CD14-positive monocyte (primary cell): ENCODE results near the gene HS6ST3. TPM values are rescaled to one million over a fixed set of nuclear protein-coding genes. Genes with fewer than 3 reads are reported as not detected.
A peak's percentile ranks its signal among the peaks of the same experiment; 100 is the strongest.

Experiments used
- DNase-seq, 3 donors: peaks; one replicate each; pipeline ENCODE4 v3.0.0-alpha.2; 2011 to 2022
- H2AFZ ChIP-seq: 2 replicates; pipeline ENCODE4 v1.6.0; 2012; ENCODE audit warnings: mild to moderate bottlenecking, low read depth, low read length, inconsistent platforms; ENCODE audit not compliant: insufficient read depth, poor library complexity, severe bottlenecking
- H3K27ac ChIP-seq, 2 donors: 1 replicate in 1 of 2; 2 replicates in 1 of 2; pipeline ENCODE4 v1.5.1; 2012 to 2013; ENCODE audit warnings: low read length in 2 of 2, control low read depth in 1 of 2, inconsistent platforms in 1 of 2, low read depth in 1 of 2, mild to moderate bottlenecking in 1 of 2
- H3K27me3 ChIP-seq, 2 donors: one replicate each; pipeline versions ENCODE4 v1.6.0 to v1.6.1; 2011 to 2013; ENCODE audit warnings: low read length in 2 of 2; ENCODE audit not compliant: control insufficient read depth in 2 of 2, insufficient read depth in 2 of 2
- H3K36me3 ChIP-seq, 2 donors: replicated peaks in 1 of 2; 1 replicate in 1 of 2; 2 replicates in 1 of 2; pipeline versions ENCODE4 v1.5.1 to v1.6.1; 2012 to 2013; ENCODE audit warnings: low read length in 2 of 2, control low read depth in 1 of 2, inconsistent platforms in 1 of 2, mild to moderate bottlenecking in 1 of 2; ENCODE audit not compliant: insufficient read depth in 2 of 2, control insufficient read depth in 1 of 2
- H3K4me1 ChIP-seq, 2 donors: 1 replicate in 1 of 2; 2 replicates in 1 of 2; pipeline versions ENCODE4 v1.5.1 to v1.6.1; 2012 to 2013; ENCODE audit warnings: low read length in 2 of 2, control low read depth in 1 of 2, inconsistent platforms in 1 of 2, mild to moderate bottlenecking in 1 of 2, moderate library complexity in 1 of 2; ENCODE audit not compliant: insufficient read depth in 2 of 2, control insufficient read depth in 1 of 2
- H3K4me2 ChIP-seq: replicated peaks from 2 replicates; pipeline ENCODE3; 2012; ENCODE audit warnings: low read length, moderate library complexity, mild to moderate bottlenecking; ENCODE audit not compliant: poor library complexity, severe bottlenecking; ENCODE audit errors: extremely low read depth
- H3K4me3 ChIP-seq, 3 experiments: fragments of 200-600 bp in 1 of 3; sonication (generic) in 1 of 3; replicated peaks in 1 of 3; 1 replicate in 2 of 3; 2 replicates in 1 of 3; pipeline ENCODE4 v1.5.1; 2011 to 2013; ENCODE audit warnings: low read length in 3 of 3, mild to moderate bottlenecking in 3 of 3, control low read depth in 2 of 3, low read depth in 2 of 3, inconsistent platforms in 1 of 3, moderate library complexity in 1 of 3
- H3K79me2 ChIP-seq: 2 replicates; pipeline ENCODE4 v1.6.0; 2012; ENCODE audit warnings: mild to moderate bottlenecking, control low read depth, inconsistent platforms, low read length, moderate library complexity; ENCODE audit not compliant: insufficient read depth
- H3K9ac ChIP-seq: 2 replicates; pipeline ENCODE4 v1.6.0; 2017; ENCODE audit warnings: low read length, mild to moderate bottlenecking; ENCODE audit not compliant: insufficient read depth, poor library complexity, severe bottlenecking
- H3K9me3 ChIP-seq, 2 donors: replicated peaks in 1 of 2; 1 replicate in 1 of 2; 2 replicates in 1 of 2; pipeline versions ENCODE4 v1.5.1 to v1.6.1; 2012 to 2013; ENCODE audit warnings: low read length in 2 of 2, control low read depth in 1 of 2; ENCODE audit not compliant: control insufficient read depth in 1 of 2, insufficient read depth in 1 of 2
- H4K20me1 ChIP-seq: 2 replicates; pipeline ENCODE4 v1.6.0; 2012; ENCODE audit warnings: mild to moderate bottlenecking, low read length, control low read depth, moderate library complexity; ENCODE audit not compliant: insufficient read depth
- H3K27ac Mint-ChIP-seq, 7 donors: one replicate each; pipeline ENCODE4 v1.8.0; 2020; ENCODE audit warnings: mild to moderate bottlenecking in 7 of 7, mixed read lengths in 7 of 7, moderate library complexity in 6 of 7, inconsistent platforms in 2 of 7
- H3K27me3 Mint-ChIP-seq, 3 donors: one replicate each; pipeline ENCODE4 v1.8.0; 2021 to 2022; ENCODE audit warnings: low read depth in 3 of 3, mild to moderate bottlenecking in 3 of 3, mixed read lengths in 3 of 3, moderate library complexity in 3 of 3, inconsistent platforms in 1 of 3
- H3K36me3 Mint-ChIP-seq, 2 donors: one replicate each; pipeline ENCODE4 v1.8.0; 2020; ENCODE audit warnings: mixed read lengths in 2 of 2, inconsistent platforms in 1 of 2, mild to moderate bottlenecking in 1 of 2
- H3K4me1 Mint-ChIP-seq: one replicate; pipeline ENCODE4 v1.8.0; 2020; ENCODE audit warnings: mild to moderate bottlenecking, mixed read lengths
- H3K4me3 Mint-ChIP-seq, 2 donors: one replicate each; pipeline ENCODE4 v1.8.0; 2020; ENCODE audit warnings: mild to moderate bottlenecking in 2 of 2, mixed read lengths in 2 of 2, moderate library complexity in 1 of 2
- H3K9me3 Mint-ChIP-seq, 7 donors: one replicate each; pipeline ENCODE4 v1.8.0; 2020 to 2022; ENCODE audit warnings: mixed read lengths in 7 of 7, mild to moderate bottlenecking in 6 of 7, moderate library complexity in 6 of 7, inconsistent platforms in 2 of 7
- CTCF ChIP-seq: fragments of 200-600 bp; IDR thresholded peaks from one replicate; pipeline ENCODE4 v1.8.0; 2022; ENCODE audit warnings: antibody characterized with exemption, mild to moderate bottlenecking
- WGBS: methylation state at CpG from one replicate; pipeline ENCODE4 v1.1.5; 2013; ENCODE audit warnings: missing lambda C conversion rate; ENCODE audit not compliant: insufficient coverage; 5-methylcytosine and 5-hydroxymethylcytosine counted together
- intact Hi-C, 2 donors: fragments of 100-400 bp; cut with micrococcal nuclease; formaldehyde crosslinking; loops; one replicate each; pipeline versions ENCODE4 v1.15.0 to v1.15.1; 2023
- polyA plus RNA-seq, 3 donors: library from polyadenylated mRNA; depleted of rRNA in 1 of 3; unstranded in 2 of 3; stranded (reverse) in 1 of 3; fragments of 300-500 nt in 2 of 3; fragments of >200 nt in 1 of 3; fragmentation: Illumina TruSeq in 2 of 3; gene quantifications; 1 replicate in 2 of 3; 2 replicates in 1 of 3; pipeline ENCODE4 v1.2.3, GENCODE V29; 2012 to 2021

HS6ST3 gene
- polyA plus RNA-seq, 3 donors = not detected

GRCh38 chr13:96053003-96053703 lies 36.8 kb upstream of the HS6ST3 start, which contains the start of gene UGGT2:
Gene UGGT2, minus strand, starts transcription at chr13:96053401. Its CDS starts 89 bp downstream, at chr13:96053312.
- no peaks in the 10 kb centered on the region for H4K20me1 ChIP-seq
- H3K36me3 ChIP-seq = no peaks in the 10 kb centered on the region
- peaks cover 6 to 22% (median 11%) of the 10 kb centered on the region in 3 donors for H3K27me3 Mint-ChIP-seq
- H3K9ac ChIP-seq = peak within 1 kb of the TSS; percentile 66
- H3K4me2 ChIP-seq = peak within 1 kb of the TSS; percentile 90
- H2AFZ ChIP-seq = peak within 1 kb of the TSS; percentile 94
- H3K4me3 Mint-ChIP-seq = peak within 1 kb of the TSS; percentile 92 to 97
- no peak for TF ChIP-seq CTCF
- H3K27ac ChIP-seq = peak within 1 kb of the TSS in 1 of 2 donors; percentile 69
- H3K9me3 ChIP-seq = no peaks in the 10 kb centered on the region
- WGBS = under 1% methylated on average over 74 of the region's 77 CpGs
- peak within 1 kb of the TSS; percentile 42 to 88 (median 68) for H3K27ac Mint-ChIP-seq
- H3K79me2 ChIP-seq = peaks cover 13% of the 10 kb centered on the region
- peaks cover 0 to 4% (median 2%) of the 10 kb centered on the region in 7 donors for H3K9me3 Mint-ChIP-seq
- peak; percentile 85 to 86 (median 85) for DNase-seq
- intact Hi-C loops = no loop called here
- peaks cover 1 to 4% of the 10 kb centered on the region in 2 donors for H3K27me3 ChIP-seq
- peaks cover 8 to 17% of the 10 kb centered on the region in 2 donors for H3K4me1 ChIP-seq
- H3K4me1 Mint-ChIP-seq = peaks cover 14% of the 10 kb centered on the region
- peak within 1 kb of the TSS; percentile 62 to 84 (median 78) for H3K4me3 ChIP-seq
- peaks cover 0 to 3% of the 10 kb centered on the region in 2 donors for H3K36me3 Mint-ChIP-seq

- no peaks in the 10 kb centered on the region for H3K4me1 Mint-ChIP-seq
- H3K9me3 Mint-ChIP-seq = peaks cover 2 to 7% (median 6%) of the 10 kb centered on the region in 7 donors
- no peak overlapping the region for H3K27ac ChIP-seq
- intact Hi-C loops = no loop called here
- H3K27ac Mint-ChIP-seq = no peak overlapping the region
- peaks cover 2 to 8% of the 10 kb centered on the region in 2 donors for H3K27me3 ChIP-seq
- H3K4me3 Mint-ChIP-seq = no peak overlapping the region
- no peak overlapping the region for H2AFZ ChIP-seq
- H4K20me1 ChIP-seq = no peaks in the 10 kb centered on the region
- H3K9ac ChIP-seq = no peak overlapping the region
- H3K36me3 ChIP-seq = no peaks in the 10 kb centered on the region
- no peak overlapping the region for H3K4me2 ChIP-seq
- H3K4me3 ChIP-seq = no peak overlapping the region
- no peaks in the 10 kb centered on the region for H3K79me2 ChIP-seq
- H3K9me3 ChIP-seq = no peaks in the 10 kb centered on the region
- no peak for DNase-seq
- peaks cover 11 to 14% (median 13%) of the 10 kb centered on the region in 3 donors for H3K27me3 Mint-ChIP-seq
- H3K4me1 ChIP-seq = no peaks in the 10 kb centered on the region
- H3K36me3 Mint-ChIP-seq = no peaks in the 10 kb centered on the region
- no peak for TF ChIP-seq CTCF
- WGBS = 100% methylated on average over 1 of the region's 2 CpGs
Observed at GRCh38 chr13:96065849-96066248, 24.1 kb upstream of the HS6ST3 start.
